Hematopoietic multipotent progenitor cell treated with erythropoietin and hydrocortisone succinate and interleukin-3 and kit ligand, for 15 days (in vitro differentiated cells): ENCODE results near the gene KLF2.

Source experiments
- DNase-seq: peaks from one replicate; pipeline ENCODE4 v3.0.0-alpha.2; 2015; ENCODE audit warnings: low spot score

The KLF2 gene

GRCh38 chr19:16365300-16365996, 40.8 kb downstream of the KLF2 start:
- DNase-seq: no peak

DNA sequence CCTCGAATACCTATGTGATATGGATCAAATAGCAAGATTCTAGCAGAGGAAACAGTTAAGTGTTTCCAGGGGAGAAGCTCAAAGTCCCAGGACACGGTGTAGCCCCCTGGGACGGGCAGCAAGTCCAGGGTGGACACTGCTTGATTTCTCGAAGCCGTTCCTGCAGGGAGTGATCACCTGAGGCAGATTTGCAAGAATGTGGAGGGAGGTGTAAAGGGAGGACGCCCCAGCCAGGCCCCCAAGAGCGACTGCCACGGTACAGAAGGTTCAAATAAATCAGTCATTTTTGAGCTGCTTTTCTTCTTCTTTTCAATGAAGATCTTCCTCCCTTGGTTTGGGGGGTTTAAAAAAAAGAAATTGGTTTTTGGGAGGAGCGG, 41.4 kb downstream of the KLF2 start:
- DNase-seq: no peak

DNA sequence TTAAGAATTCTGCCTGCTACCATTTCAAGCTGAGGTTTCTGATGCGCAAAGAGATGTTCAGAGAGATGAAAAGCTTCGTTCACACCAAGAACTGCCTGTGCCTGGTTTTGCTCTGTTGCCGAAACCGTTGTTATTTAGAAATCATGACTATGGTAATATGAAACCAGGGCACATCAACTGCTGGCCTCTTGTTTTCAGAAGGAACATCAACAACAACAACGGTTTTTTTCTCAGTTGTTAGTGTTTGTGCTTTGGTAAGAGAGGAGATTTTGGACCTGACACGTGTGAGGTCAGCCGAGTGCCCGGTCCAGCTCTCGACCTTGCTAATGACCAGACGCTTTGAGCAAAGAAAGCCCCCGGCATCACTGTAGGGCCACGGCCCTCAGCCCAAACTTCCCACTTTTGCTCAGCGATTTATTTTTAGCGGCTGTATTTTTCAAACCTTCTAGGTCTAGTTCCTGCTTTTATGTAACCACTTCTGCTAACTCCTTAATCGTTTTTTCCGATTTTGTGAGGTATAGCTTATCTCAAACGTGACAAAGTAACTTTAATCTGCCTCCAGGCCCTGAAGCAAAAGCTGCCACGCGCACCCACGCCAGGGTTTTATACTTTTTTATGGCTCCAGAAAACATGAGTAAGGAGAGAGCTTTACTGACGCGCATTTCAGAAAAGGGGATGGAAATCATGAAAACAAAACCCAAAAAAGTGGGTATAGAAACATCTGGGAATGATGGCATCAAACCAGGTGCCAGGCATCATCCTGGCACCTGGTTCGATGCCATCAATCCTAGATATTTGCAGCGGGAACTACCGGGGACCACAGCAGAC, 42.0 kb downstream of the KLF2 start:
- DNase-seq: no peak

- no peak for DNase-seq
Observed at GRCh38 chr19:16367261-16367683, 42.6 kb downstream of the KLF2 start.

- DNase-seq: no peak
Observed at GRCh38 chr19:16368385-16369305, 44.0 kb downstream of the KLF2 start.

DNA sequence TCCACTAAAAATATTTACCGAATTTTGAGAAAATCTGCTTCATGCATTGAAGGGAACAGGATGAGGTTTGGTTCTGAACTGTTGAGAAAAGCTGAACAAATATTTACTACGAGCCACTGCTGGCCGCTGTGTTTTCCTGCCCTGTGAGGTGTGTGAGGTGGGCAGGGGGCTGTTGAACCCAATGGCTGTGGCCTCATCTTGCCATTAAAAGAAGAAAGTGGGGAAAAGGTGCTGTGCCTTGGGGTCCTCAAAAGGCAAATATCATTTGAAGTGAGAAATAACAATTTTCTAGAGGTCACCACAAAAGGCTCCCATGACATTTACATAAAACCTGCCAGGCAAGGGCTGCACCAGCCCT, 44.7 kb downstream of the KLF2 start:
- no peak for DNase-seq

DNA sequence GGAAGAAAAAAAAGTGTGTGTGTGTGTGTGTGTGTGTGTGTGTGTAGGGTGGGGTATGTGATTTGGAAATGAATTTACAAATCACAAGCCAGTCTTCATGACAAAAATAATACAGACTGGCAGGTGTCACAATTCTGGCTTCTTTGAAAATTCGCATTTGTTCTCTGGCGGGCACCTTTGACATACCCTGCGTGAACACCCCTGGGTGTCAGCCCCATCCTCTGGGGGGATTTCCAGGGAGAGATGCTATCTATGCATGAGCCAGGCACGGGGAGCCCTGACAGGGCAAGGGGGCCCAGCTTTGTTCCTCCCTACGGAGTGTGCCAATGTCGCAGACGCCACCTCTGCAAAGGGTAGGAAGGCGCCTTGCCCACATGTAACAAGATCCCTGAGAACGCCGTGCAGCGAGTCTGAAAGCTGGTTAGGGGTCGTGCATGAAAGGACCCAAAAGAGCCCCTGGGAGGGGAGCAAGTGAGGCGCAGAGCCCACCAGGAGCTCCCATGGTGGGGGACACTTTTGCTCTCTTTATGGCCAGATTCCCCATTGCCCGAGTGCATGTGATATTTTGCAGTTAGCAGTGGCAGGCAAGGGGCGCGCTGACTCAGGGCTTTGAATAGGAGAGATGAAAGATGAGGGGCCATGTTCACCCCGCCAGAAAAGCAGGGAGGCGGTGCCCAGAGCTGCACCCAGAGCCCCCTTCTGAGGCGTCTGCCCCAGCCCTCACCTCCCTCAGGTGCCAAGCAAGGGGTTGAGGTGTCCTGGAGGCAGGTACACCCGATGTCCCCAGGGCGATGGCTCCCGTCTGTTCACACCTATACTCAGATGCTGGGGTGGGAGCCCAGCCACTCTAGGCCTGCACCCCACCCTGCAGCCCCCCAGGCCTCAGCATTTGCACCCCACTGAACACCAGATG, 45.3 kb downstream of the KLF2 start:
- DNase-seq: no peak

DNA sequence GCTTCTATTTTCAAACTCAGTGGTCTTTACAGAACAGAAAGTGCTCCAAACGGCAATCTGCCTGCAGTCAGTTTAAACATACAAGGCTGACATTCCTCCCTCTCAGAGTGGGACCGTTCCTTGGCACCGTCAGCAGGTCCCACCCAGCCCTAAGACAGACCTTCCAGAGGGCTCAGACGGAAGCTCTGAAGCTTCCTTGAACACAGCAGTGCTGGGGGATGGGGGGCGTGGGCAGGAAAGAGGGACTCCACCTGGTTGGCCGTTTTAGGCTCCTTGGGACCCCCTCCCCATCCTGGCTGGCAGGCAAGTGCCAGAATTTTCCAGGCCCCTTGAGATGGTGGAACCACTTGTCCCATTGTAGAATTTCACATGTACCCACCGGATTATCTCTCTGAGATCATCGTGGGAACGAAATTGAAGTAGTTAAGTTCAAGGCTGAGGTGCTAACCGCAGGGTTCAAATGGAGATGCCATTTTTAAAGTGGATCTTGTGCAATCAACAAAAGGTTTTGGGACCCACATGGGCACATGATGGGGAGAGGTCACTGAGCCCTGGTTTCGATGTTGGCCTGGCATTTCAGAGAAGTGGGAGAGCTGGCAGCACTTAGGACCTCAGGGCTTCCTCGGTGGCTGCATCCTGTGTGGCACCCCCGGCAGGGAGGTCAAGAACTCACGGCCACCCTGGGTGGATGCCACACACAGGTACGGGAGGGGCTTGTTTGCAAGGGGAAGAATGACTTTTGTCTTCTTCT, 46.2 kb downstream of the KLF2 start:
- no peak for DNase-seq

DNA sequence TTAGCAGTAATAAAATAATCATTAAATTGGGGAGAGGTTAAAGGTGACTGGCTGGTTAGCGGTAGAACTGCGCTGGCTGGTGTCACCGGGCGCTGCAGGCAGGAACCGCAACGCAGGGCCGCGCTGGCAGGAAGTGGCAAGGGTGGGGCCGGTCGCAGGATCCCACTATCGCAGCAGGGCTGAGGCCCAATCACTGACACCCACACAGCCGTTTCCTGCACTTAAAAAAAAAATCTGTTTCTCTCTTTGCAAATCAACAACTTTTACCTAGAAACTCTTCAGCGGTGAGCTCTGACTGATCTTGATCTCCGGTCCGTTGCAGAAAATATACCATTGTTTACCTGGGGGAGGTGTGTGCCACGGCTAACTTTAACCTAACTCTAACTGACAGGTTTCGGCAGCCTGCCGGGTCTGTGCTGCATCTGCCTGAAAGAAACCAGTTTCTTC, 46.9 kb downstream of the KLF2 start:
- peak; percentile 42 for DNase-seq

- DNase-seq: no peak
Observed at GRCh38 chr19:16372065-16372915, 47.7 kb downstream of the KLF2 start.

- no peak for DNase-seq
Observed at GRCh38 chr19:16373079-16373478, 48.5 kb downstream of the KLF2 start.

DNA sequence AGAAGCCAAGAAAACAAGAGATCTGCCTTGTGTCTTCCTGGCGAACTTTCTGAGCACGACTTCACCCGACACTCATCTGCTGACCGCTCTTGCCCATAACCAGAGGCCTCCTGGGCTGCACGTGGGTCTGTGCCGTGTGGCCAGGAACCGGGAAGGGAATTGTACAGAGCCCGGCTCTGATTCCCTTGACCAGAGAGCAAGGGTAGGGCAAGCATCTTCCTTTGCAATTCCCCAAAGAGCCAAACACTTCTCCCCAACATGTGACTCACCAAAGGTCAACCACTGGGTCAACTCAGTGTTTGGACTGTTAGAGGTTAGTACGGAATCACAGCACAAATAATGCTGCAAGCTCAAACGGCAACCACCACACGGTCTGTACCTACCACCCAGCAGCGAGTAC, 48.9 kb downstream of the KLF2 start:
- DNase-seq: no peak

DNA sequence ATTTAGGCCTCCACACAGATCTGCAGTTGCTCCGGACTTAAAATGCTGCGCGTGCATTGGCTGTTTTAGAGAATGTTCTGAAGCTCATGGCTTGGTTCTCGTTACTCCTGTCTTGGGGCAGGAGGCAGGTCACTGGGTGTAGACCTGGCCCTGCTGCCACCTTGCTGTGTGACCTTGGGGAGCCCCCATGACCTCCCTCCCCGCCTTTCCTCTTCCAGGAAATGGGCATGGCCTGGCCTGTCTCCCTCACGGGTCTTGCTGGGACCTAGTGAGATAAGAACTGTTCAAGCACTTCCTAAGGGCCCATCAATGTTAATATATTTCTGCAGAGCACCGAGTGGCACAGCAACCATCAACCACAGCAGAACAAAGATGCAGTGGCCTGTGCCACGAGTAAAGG, 49.4 kb downstream of the KLF2 start:
- DNase-seq: no peak

DNA sequence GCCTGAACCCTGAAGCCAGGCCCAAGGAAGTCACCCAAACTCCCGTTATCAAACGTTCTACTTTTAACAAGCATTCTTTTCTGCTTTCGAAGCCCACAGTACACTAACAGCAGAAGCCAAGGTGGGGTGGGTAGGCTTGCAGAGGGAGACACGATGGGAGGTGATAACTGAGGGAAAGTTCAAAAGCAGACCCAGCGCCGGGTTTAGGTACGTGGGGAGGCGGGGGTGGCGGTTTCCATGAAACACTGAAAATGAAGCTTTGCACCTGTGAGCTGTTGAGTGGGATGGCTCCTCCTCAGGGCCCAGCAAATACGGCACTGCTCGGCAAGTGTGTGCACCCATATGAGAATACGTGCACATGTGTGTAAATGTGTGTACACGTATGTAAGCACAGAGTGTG, 49.8 kb downstream of the KLF2 start:
- DNase-seq: no peak

GRCh38 chr19:16375157-16375935, 50.7 kb downstream of the KLF2 start:
- DNase-seq: no peak

DNA sequence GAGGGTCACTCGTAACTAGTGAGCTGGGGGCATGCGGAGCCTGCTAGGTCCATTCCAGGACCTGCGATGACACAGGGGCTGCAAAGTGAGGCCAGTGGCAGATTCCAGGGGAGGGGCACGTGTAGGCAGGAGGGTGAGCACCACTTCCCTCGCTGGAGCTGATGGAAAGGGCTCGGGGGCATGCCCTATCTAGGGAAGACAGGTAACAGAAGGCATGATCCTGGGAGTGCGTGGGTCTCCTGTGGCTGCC, 51.2 kb downstream of the KLF2 start:
- no peak for DNase-seq

- no peak for DNase-seq
Observed at GRCh38 chr19:16376241-16376640, 51.6 kb downstream of the KLF2 start.

DNA sequence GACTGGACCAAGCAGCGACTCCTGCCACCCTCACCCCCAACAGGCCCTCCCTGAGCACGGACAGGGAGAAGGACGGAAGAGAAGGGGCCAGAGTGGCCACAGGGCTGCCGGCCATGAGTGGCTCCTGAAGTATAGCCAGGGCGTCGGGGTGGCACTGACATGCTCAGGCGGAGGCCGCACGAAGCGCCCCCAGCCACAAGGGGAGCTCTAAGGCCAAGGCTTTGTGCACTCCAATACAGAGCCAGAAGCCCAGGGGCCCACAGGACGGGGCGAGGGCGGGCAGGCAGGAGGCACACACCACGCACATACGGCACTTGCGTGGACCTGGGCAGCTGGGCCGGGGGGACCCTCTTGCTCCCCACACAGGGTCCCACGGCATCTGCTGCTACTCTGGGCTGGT, 52.0 kb downstream of the KLF2 start:
- peak; percentile 6 for DNase-seq

GRCh38 chr19:16377521-16377920, 52.9 kb downstream of the KLF2 start:
- DNase-seq: no peak
